ENCODE data around the gene CDCP2. TPM values are rescaled to one million over a fixed set of nuclear protein-coding genes. Genes with fewer than 3 reads are reported as not detected.
A peak's percentile ranks its signal among the peaks of the same experiment; 100 is the strongest.

CDCP2 gene
- under 0.01 and 0.22 TPM in 2 replicates for total RNA-seq

GRCh38 chr1:54152696-54153095, at the start of gene CDCP2:
Gene CDCP2, minus strand, starts transcription at chr1:54153000. Its CDS starts 78 bp downstream, at chr1:54152922.
- no peak for DNase-seq (ENCODE audit: low read depth in 2 of 2)

GRCh38 chr1:54200519-54200997, 47.8 kb upstream of the CDCP2 start:
- DNase-seq (ENCODE audit: low read depth in 2 of 2), result no peak

GRCh38 chr1:54199765-54200518, 47.1 kb upstream of the CDCP2 start, which contains the start of the genes CYB5RL and MRPL37:
Gene CYB5RL, minus strand, starts transcription at chr1:54200030. Its CDS starts 4,414 bp downstream, at chr1:54195616.
Gene MRPL37, plus strand, starts transcription at chr1:54200167. Its CDS starts 77 bp downstream, at chr1:54200244.
- peak; percentile 97 for DNase-seq (ENCODE audit: low read depth in 2 of 2)

GRCh38 chr1:54199151-54199764, 46.5 kb upstream of the CDCP2 start:
- DNase-seq (ENCODE audit: low read depth in 2 of 2), result no peak

GRCh38 chr1:54193453-54193852, 40.7 kb upstream of the CDCP2 start:
- DNase-seq (ENCODE audit: low read depth in 2 of 2), result no peak

- no peak for DNase-seq (ENCODE audit: low read depth in 2 of 2)
Observed at GRCh38 chr1:54191525-54191924, 38.7 kb upstream of the CDCP2 start.

- no peak for DNase-seq (ENCODE audit: low read depth in 2 of 2)
Observed at GRCh38 chr1:54190526-54190925, 37.7 kb upstream of the CDCP2 start.

- DNase-seq (ENCODE audit: low read depth in 2 of 2), result no peak
Observed at GRCh38 chr1:54188291-54188690, 35.5 kb upstream of the CDCP2 start.

- no peak for DNase-seq (ENCODE audit: low read depth in 2 of 2)
Observed at GRCh38 chr1:54186056-54186455, 33.3 kb upstream of the CDCP2 start.

GRCh38 chr1:54180701-54181360, 28.0 kb upstream of the CDCP2 start:
- DNase-seq (ENCODE audit: low read depth in 2 of 2), result no peak

- no peak for DNase-seq (ENCODE audit: low read depth in 2 of 2)
Observed at GRCh38 chr1:54178296-54179070, 25.7 kb upstream of the CDCP2 start.

- DNase-seq (ENCODE audit: low read depth in 2 of 2), result no peak
Observed at GRCh38 chr1:54177726-54178125, 24.9 kb upstream of the CDCP2 start.

GRCh38 chr1:54176621-54177327, 24.0 kb upstream of the CDCP2 start:
- no peak for DNase-seq (ENCODE audit: low read depth in 2 of 2)

GRCh38 chr1:54174106-54174505, 21.3 kb upstream of the CDCP2 start:
- DNase-seq (ENCODE audit: low read depth in 2 of 2), result no peak

GRCh38 chr1:54173681-54174080, 20.9 kb upstream of the CDCP2 start:
- DNase-seq (ENCODE audit: low read depth in 2 of 2), result no peak

- DNase-seq (ENCODE audit: low read depth in 2 of 2), result peak; percentile 33 to 59
Observed at GRCh38 chr1:54172614-54173599, 20.1 kb upstream of the CDCP2 start.

- DNase-seq (ENCODE audit: low read depth in 2 of 2), result no peak
Observed at GRCh38 chr1:54171606-54172005, 18.8 kb upstream of the CDCP2 start.

GRCh38 chr1:54171016-54171415, 18.2 kb upstream of the CDCP2 start:
- no peak for DNase-seq (ENCODE audit: low read depth in 2 of 2)

- no peak for DNase-seq (ENCODE audit: low read depth in 2 of 2)
Observed at GRCh38 chr1:54169068-54169467, 16.3 kb upstream of the CDCP2 start.

Measured in lung microvascular endothelial cell (primary cell).